H1 (cell line): Measurements from ENCODE around the gene SOX8. TPM values are rescaled to one million over a fixed set of nuclear protein-coding genes. Genes with fewer than 3 reads are reported as not detected.

ENCODE experiments used
- CTCF ChIA-PET: fragments of 300-600 bp; sonication (Branson Sonifier 250); formaldehyde crosslinking; loops from one replicate; lab custom pipeline; 2021; ENCODE audit not compliant: partially characterized antibody; lab: Charles Lee
- POLR2A ChIA-PET: fragments of 300-600 bp; sonication (Branson Sonifier 250); formaldehyde crosslinking; loops from one replicate; lab custom pipeline; 2021; ENCODE audit warnings: inconsistent platforms; ENCODE audit not compliant: partially characterized antibody; lab: Charles Lee
- DNase-seq, 2 experiments: peaks; one replicate each; pipeline versions ENCODE4 v3.0.0 to v3.0.0-alpha.2; 2010 to 2022; ENCODE audit warnings: low spot score in 2 of 2, low read depth in 1 of 2, mixed read lengths in 1 of 2
- FAIRE-seq: peaks from 2 replicates; lab custom pipeline; 2011; peaks lifted over from hg19 to GRCh38; lab: Jason Lieb, UNC
- H2AFZ ChIP-seq: 2 replicates; pipeline ENCODE4 v1.8.1; 2012; ENCODE audit warnings: low read length, inconsistent platforms
- H2AK5ac ChIP-seq: 2 replicates; pipeline ENCODE4 v1.6.1; 2013; ENCODE audit warnings: low read depth, low read length
- H2BK120ac ChIP-seq: replicated peaks from 2 replicates; pipeline ENCODE3; 2013; ENCODE audit warnings: low read depth, low read length, inconsistent platforms
- H2BK12ac ChIP-seq: 2 replicates; pipeline ENCODE4 v1.6.1; 2013; ENCODE audit warnings: low read depth, low read length
- H2BK15ac ChIP-seq: 2 replicates; pipeline ENCODE4 v1.6.1; 2013; ENCODE audit warnings: low read length
- H2BK20ac ChIP-seq: 2 replicates; pipeline ENCODE4 v1.6.1; 2013; ENCODE audit warnings: low read length
- H2BK5ac ChIP-seq: 2 replicates; pipeline ENCODE4 v1.6.1; 2013; ENCODE audit warnings: low read depth, low read length
- H3K14ac ChIP-seq: 2 replicates; pipeline ENCODE4 v1.6.1; 2013; ENCODE audit warnings: inconsistent platforms; ENCODE audit not compliant: insufficient read length
- H3K18ac ChIP-seq: 2 replicates; pipeline ENCODE4 v1.6.1; 2013; ENCODE audit warnings: low read length; ENCODE audit errors: extremely low read depth
- H3K23ac ChIP-seq: 2 replicates; pipeline ENCODE4 v1.6.1; 2013; ENCODE audit warnings: inconsistent platforms; ENCODE audit not compliant: insufficient read length
- H3K23me2 ChIP-seq: 2 replicates; pipeline ENCODE4 v1.6.1; 2013; ENCODE audit warnings: low read depth, low read length
- H3K27ac ChIP-seq: 2 replicates; pipeline ENCODE4 v1.6.1; 2011; ENCODE audit warnings: low read depth, low read length, inconsistent platforms
- H3K27me3 ChIP-seq, 4 experiments: replicated peaks in 1 of 4; 1 replicate in 1 of 4; 2 replicates in 3 of 4; pipeline versions ENCODE4 v1.6.1 to v1.8.1; 2011 to 2013; ENCODE audit warnings: low read length in 3 of 4, mild to moderate bottlenecking in 3 of 4, inconsistent platforms in 2 of 4, mixed read lengths in 2 of 4, moderate library complexity in 1 of 4; ENCODE audit not compliant: control insufficient read depth in 3 of 4, insufficient read depth in 3 of 4; ENCODE audit errors: extremely low read depth in 1 of 4
- H3K36me3 ChIP-seq, 4 experiments: 2 replicates each; pipeline versions ENCODE4 v1.6.1 to v1.8.1; 2011 to 2013; ENCODE audit warnings: mild to moderate bottlenecking in 4 of 4, low read length in 3 of 4, moderate library complexity in 2 of 4, control low read depth in 1 of 4, inconsistent platforms in 1 of 4; ENCODE audit not compliant: insufficient read depth in 4 of 4, control insufficient read depth in 2 of 4
- H3K4ac ChIP-seq: replicated peaks from 2 replicates; pipeline ENCODE3; 2013; ENCODE audit warnings: low read length, low read depth, mixed read lengths, inconsistent platforms; ENCODE audit not compliant: insufficient read length
- H3K4me1 ChIP-seq, 4 experiments: replicated peaks in 1 of 4; 1 replicate in 1 of 4; 2 replicates in 3 of 4; pipeline versions ENCODE4 v1.6.1 to v1.8.1; 2011 to 2013; ENCODE audit warnings: low read length in 3 of 4, inconsistent platforms in 2 of 4, mixed read lengths in 1 of 4; ENCODE audit not compliant: insufficient read depth in 4 of 4, control insufficient read depth in 3 of 4
- H3K4me2 ChIP-seq, 2 experiments: 2 replicates each; pipeline versions ENCODE4 v1.6.1 to v1.8.1; 2011 to 2013; ENCODE audit warnings: low read depth in 2 of 2, low read length in 2 of 2, control low read depth in 1 of 2, inconsistent platforms in 1 of 2, mild to moderate bottlenecking in 1 of 2; ENCODE audit not compliant: insufficient read depth in 1 of 2
- H3K4me3 ChIP-seq, 4 experiments: fragments of 200-600, 300-600 bp in 1 of 4; sonication (generic), shearing (Covaris generic), sonication (Bioruptor Twin) in 1 of 4; 2 replicates each; pipeline versions ENCODE4 v1.5.1 to v1.8.1; 2011 to 2016; ENCODE audit warnings: low read length in 4 of 4, low read depth in 3 of 4, control low read depth in 2 of 4, inconsistent platforms in 2 of 4, mild to moderate bottlenecking in 2 of 4, mixed read lengths in 1 of 4, moderate library complexity in 1 of 4; ENCODE audit not compliant: insufficient read depth in 2 of 4; ENCODE audit errors: extremely low read depth in 1 of 4
- H3K56ac ChIP-seq: replicated peaks from 2 replicates; pipeline ENCODE3; 2013; ENCODE audit warnings: low read depth, mild to moderate bottlenecking, mixed read lengths, low read length, inconsistent platforms; ENCODE audit not compliant: insufficient read length
- H3K79me1 ChIP-seq: 2 replicates; pipeline ENCODE4 v1.6.1; 2013; ENCODE audit warnings: low read depth, low read length, control low read depth
- H3K79me2 ChIP-seq, 2 experiments: 2 replicates each; pipeline versions ENCODE4 v1.6.1 to v1.8.1; 2012 to 2013; ENCODE audit warnings: low read length in 2 of 2, mild to moderate bottlenecking in 2 of 2, inconsistent platforms in 1 of 2; ENCODE audit not compliant: insufficient read depth in 2 of 2, control insufficient read depth in 1 of 2
- H3K9ac ChIP-seq, 4 experiments: replicated peaks in 1 of 4; 1 replicate in 1 of 4; 2 replicates in 3 of 4; pipeline versions ENCODE4 v1.6.1 to v1.8.1; 2011 to 2013; ENCODE audit warnings: low read depth in 3 of 4, low read length in 3 of 4, control low read depth in 2 of 4, mild to moderate bottlenecking in 2 of 4, moderate library complexity in 2 of 4, inconsistent platforms in 1 of 4; ENCODE audit errors: extremely low read depth in 1 of 4
- H3K9me3 ChIP-seq, 2 experiments: 2 replicates each; pipeline versions ENCODE4 v1.6.1 to v1.8.1; 2012 to 2013; ENCODE audit warnings: mild to moderate bottlenecking in 2 of 2, moderate library complexity in 2 of 2, control low read depth in 1 of 2, inconsistent platforms in 1 of 2, low read depth in 1 of 2, low read length in 1 of 2, mixed read lengths in 1 of 2; ENCODE audit not compliant: insufficient read depth in 2 of 2
- H4K20me1 ChIP-seq, 2 experiments: replicated peaks in 1 of 2; 2 replicates each; pipeline versions ENCODE3 to v1.8.1; 2011 to 2013; ENCODE audit warnings: inconsistent platforms in 2 of 2, low read length in 2 of 2, mild to moderate bottlenecking in 1 of 2; ENCODE audit not compliant: insufficient read depth in 2 of 2, control insufficient read depth in 1 of 2
- H4K5ac ChIP-seq: 2 replicates; pipeline ENCODE4 v1.6.1; 2013; ENCODE audit warnings: low read length, low read depth, mixed read lengths, inconsistent platforms; ENCODE audit not compliant: insufficient read length
- H4K8ac ChIP-seq: 2 replicates; pipeline ENCODE4 v1.8.0; 2013; ENCODE audit warnings: mild to moderate bottlenecking, moderate library complexity, low read length, inconsistent platforms; ENCODE audit not compliant: insufficient read depth; ENCODE audit errors: extremely low read depth
- H4K91ac ChIP-seq: replicated peaks from 2 replicates; pipeline ENCODE3; 2013; ENCODE audit warnings: low read length, mixed read lengths, inconsistent platforms; ENCODE audit not compliant: insufficient read length
- BRCA1 ChIP-seq: IDR thresholded peaks from 2 replicates; pipeline ENCODE4 v1.6.1; 2012; ENCODE audit warnings: low read depth, low read length, improper control_type of control experiment
- CEBPB ChIP-seq: IDR thresholded peaks from 2 replicates; pipeline ENCODE4 v1.6.1; 2012; ENCODE audit warnings: low read depth, low read length
- FOSL1 ChIP-seq: IDR thresholded peaks from 2 replicates; pipeline ENCODE4 v1.6.1; 2011; ENCODE audit warnings: mild to moderate bottlenecking, low read depth, low read length, moderate library complexity; ENCODE audit not compliant: insufficient read depth
- POLR2A ChIP-seq, 2 experiments: IDR thresholded peaks; 1 replicate in 1 of 2; 2 replicates in 1 of 2; pipeline ENCODE4 v1.6.1; 2011; ENCODE audit warnings: low read depth in 2 of 2, low read length in 2 of 2, mild to moderate bottlenecking in 2 of 2; ENCODE audit errors: control extremely low read depth in 1 of 2
- RXRA ChIP-seq: IDR thresholded peaks from 2 replicates; pipeline ENCODE4 v1.6.1; 2011; ENCODE audit warnings: low read depth, mild to moderate bottlenecking, low read length, moderate library complexity; ENCODE audit not compliant: insufficient read depth
- SIN3A ChIP-seq, 2 experiments: IDR thresholded peaks in 1 of 2; conservative IDR thresholded peaks in 1 of 2; 2 replicates each; pipeline ENCODE4 v1.6.1; 2011 to 2012; ENCODE audit warnings: low read length in 2 of 2, improper control_type of control experiment in 1 of 2, low read depth in 1 of 2, mild to moderate bottlenecking in 1 of 2
- TAF1 ChIP-seq: IDR thresholded peaks from 2 replicates; pipeline ENCODE4 v1.6.1; 2011; ENCODE audit warnings: mild to moderate bottlenecking, low read depth, low read length
- TCF12 ChIP-seq: IDR thresholded peaks from 2 replicates; pipeline ENCODE4 v1.6.1; 2011; ENCODE audit warnings: low read depth, mild to moderate bottlenecking, low read length
- WGBS, 2 experiments: shearing (Covaris generic) in 1 of 2; methylation state at CpG; one replicate each; pipeline versions ENCODE4 v1.1.6 to v1.1.7; 2013 to 2015; ENCODE audit warnings: low lambda C conversion rate in 2 of 2, mixed read lengths in 2 of 2, inconsistent platforms in 1 of 2, low coverage in 1 of 2, missing lambda C conversion rate in 1 of 2; ENCODE audit not compliant: insufficient replicate concordance in 2 of 2, insufficient coverage in 1 of 2, insufficient read length in 1 of 2; ENCODE audit errors: extremely low coverage in 1 of 2, missing lambda C conversion rate in 1 of 2; 5-methylcytosine and 5-hydroxymethylcytosine counted together
- polyA plus RNA-seq, 7 experiments: library from polyadenylated mRNA; depleted of rRNA in 3 of 7; stranded (reverse) in 5 of 7; unstranded in 2 of 7; fragments of >200 nt in 5 of 7; fragments of 200-250 nt in 2 of 7; gene quantifications; 1 replicate in 5 of 7; 2 replicates in 1 of 7; 4 replicates in 1 of 7; pipeline versions ENCODE4 v1.2.1 to v1.2.3, GENCODE V29; 2011 to 2013; ENCODE audit warnings: missing spikeins in 2 of 7, mixed read lengths in 2 of 7
- total RNA-seq: library from RNA; stranded (reverse); fragmentation: NEBNext Ultra II Directional; extraction: Animal tissue kit (Norgen Biotek cat#: 25700); gene quantifications from 2 replicates; pipeline ENCODE4 v1.2.1, GENCODE V29; 2021
- TF ChIP-seq, protein P1 (sequence below): IDR thresholded peaks from 2 replicates; pipeline ENCODE4 v1.6.1; 2012; ENCODE audit warnings: inconsistent platforms

The SOX8 gene
- total and polyA plus RNA-seq, 2 of the 8 experiments (the other 6 are each of a cell fraction or from before 2014, with no cell fraction given): 2.2 to 5.7 TPM

DNA sequence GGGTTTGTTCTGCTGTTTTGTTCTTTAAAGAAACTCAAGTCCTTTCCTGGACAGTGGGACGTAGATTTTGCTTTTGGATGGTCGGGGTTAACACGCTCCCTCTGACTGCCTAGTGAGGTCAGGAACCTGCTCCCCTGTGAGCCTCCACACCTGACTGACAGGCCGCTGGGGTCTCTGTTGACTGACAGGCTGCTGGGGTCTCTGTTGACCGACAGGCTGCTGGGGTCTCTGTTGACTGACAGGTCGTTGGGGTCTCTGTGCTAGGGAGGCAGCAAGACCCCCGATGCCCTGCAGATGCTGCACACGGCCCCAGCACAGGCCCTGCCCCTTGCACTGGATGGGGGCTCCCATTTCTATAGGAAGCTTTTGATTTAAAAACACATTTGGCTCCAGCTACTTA lies 44.3 kb upstream of the SOX8 start:
- CTCF ChIA-PET: interaction anchor here (1.1 kb wide), 1 partner anchor 45 kb away, joined by 3 read pairs; no protein-coding TSS in a partner anchor
- no peak for FAIRE-seq
- WGBS, 2 experiments: 68% methylated on average over 8 of the region's 8 CpGs; no CpG with 5 or more reads in 1 of the 2 experiments

More for the DNA sequence above, 44.3 kb upstream of the SOX8 start:
- Histone ChIP-seq H3K14ac (no peak overlapping the region), H3K9ac (no peak overlapping the region), H2BK15ac (no peak overlapping the region), H3K23me2 (no peaks in the 10 kb centered on the region), H3K36me3 (no peaks in the 10 kb centered on the region)
- DNase-seq: no peak
- TF ChIP-seq POLR2A (IDR thresholded peaks at IDR 0.05; ENCODE audit: control extremely low read depth in 1 of 2, low read depth in 2 of 2, low read length in 2 of 2): no peak
- no peak for TF ChIP-seq BRCA1
- TF ChIP-seq, protein P1, sequence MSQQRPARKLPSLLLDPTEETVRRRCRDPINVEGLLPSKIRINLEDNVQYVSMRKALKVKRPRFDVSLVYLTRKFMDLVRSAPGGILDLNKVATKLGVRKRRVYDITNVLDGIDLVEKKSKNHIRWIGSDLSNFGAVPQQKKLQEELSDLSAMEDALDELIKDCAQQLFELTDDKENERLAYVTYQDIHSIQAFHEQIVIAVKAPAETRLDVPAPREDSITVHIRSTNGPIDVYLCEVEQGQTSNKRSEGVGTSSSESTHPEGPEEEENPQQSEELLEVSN: no peak
- TF ChIP-seq TCF12: no peak
- TF ChIP-seq TAF1: no peak
- TF ChIP-seq RXRA: no peak
- TF ChIP-seq CEBPB: no peak
- TF ChIP-seq FOSL1: no peak
- TF ChIP-seq SIN3A (conservative IDR thresholded peaks at IDR 0.05 in 1 of 2, IDR thresholded peaks at IDR 0.05 in 1 of 2; ENCODE audit: low read depth in 1 of 2, low read length in 2 of 2): no peak
- TF ChIP-seq, all 59 proteins: peak for 0
- Histone ChIP-seq H3K9me3 (peaks cover 8 to 48% of the 10 kb centered on the region in 2 experiments), H2AK5ac (no peak overlapping the region), H4K5ac (no peak overlapping the region), H3K23ac (no peak overlapping the region), H3K56ac (no peak overlapping the region), H3K4me2 (no peak overlapping the region), H3K27me3 (no peaks in the 10 kb centered on the region), H2BK20ac (no peak overlapping the region), H3K18ac (no peak overlapping the region), H3K79me1 (no peaks in the 10 kb centered on the region), H2BK120ac (no peak overlapping the region), H4K20me1 (no peaks in the 10 kb centered on the region), H3K4me1 (no peaks in the 10 kb centered on the region; a peak in 1 of 7 replicates), H3K79me2 (no peaks in the 10 kb centered on the region), H4K8ac (no peak overlapping the region), H3K4me3 (no peak overlapping the region), H2BK5ac (no peak overlapping the region), H3K4ac (no peak overlapping the region), H3K27ac (no peak overlapping the region), H2AFZ (no peak overlapping the region), H2BK12ac (no peak overlapping the region), H4K91ac (no peak overlapping the region)
- POLR2A ChIA-PET: no interaction called here
